ENCODE measurements around the gene TBC1D17.

- TF ChIP-seq CTCF (IDR thresholded peaks at IDR 0.05) (no peak), POLR2A (IDR thresholded peaks at IDR 0.05) (no peak)
These were observed 4.4 kb upstream of the TBC1D17 start for GRCh38 chr19:49873129-49873521.
